Left lung (tissue), 10 donors: Measurements from ENCODE around the gene HSP90B1. TPM values are rescaled to one million over a fixed set of nuclear protein-coding genes. Genes with fewer than 3 reads are reported as not detected.

ENCODE experiments used
- ATAC-seq: fragments of 200-7000 bp; cut with Tn5 transposase; one replicate; pipeline ENCODE4 v1.9.1; 2020; ENCODE audit warnings: moderate library complexity
- DNase-seq, 4 donors: peaks; one replicate each; pipeline ENCODE4 v3.0.0-alpha.2; 2013 to 2020
- H3K27ac ChIP-seq, 2 donors: fragments of 200-600 bp; sonication (generic) in 1 of 2; one replicate each; pipeline versions ENCODE4 v1.5.0 to v1.8.0; 2020 to 2021
- H3K27me3 ChIP-seq, 2 donors: fragments of 200-600 bp; sonication (generic) in 1 of 2; one replicate each; pipeline versions ENCODE4 v1.5.0 to v1.8.0; 2020 to 2021
- H3K36me3 ChIP-seq, 2 donors: fragments of 200-600 bp; sonication (generic) in 1 of 2; one replicate each; pipeline versions ENCODE4 v1.5.0 to v1.8.0; 2020 to 2021
- H3K4me1 ChIP-seq, 2 donors: fragments of 200-600 bp; one replicate each; pipeline ENCODE4 v1.8.0; 2021
- H3K4me3 ChIP-seq, 2 donors: fragments of 200-600 bp; sonication (generic) in 1 of 2; one replicate each; pipeline versions ENCODE4 v1.5.0 to v1.8.0; 2020 to 2021; ENCODE audit warnings: mild to moderate bottlenecking in 1 of 2
- H3K9me3 ChIP-seq, 2 donors: fragments of 200-600 bp; sonication (generic) in 1 of 2; one replicate each; pipeline versions ENCODE4 v1.5.0 to v1.8.0; 2020 to 2021
- intact Hi-C, 2 donors: fragments of 100-400 bp; cut with DNase I; formaldehyde crosslinking; loops; one replicate each; pipeline versions ENCODE4 v1.11.2 to v1.14.2; 2022
- polyA plus RNA-seq, 6 donors: library from polyadenylated mRNA; unstranded; fragments of 120-200 nt; gene quantifications; one replicate each; pipeline ENCODE4 v1.2.1, GENCODE V29; 2013; ENCODE audit not compliant: insufficient read length in 6 of 6
- total RNA-seq, 2 donors: library from RNA; stranded (reverse); fragmentation: NEBNext Ultra II Directional; extraction: Animal tissue kit (Norgen Biotek cat#: 25700); gene quantifications; one replicate each; pipeline ENCODE4 v1.2.1, GENCODE V29; 2021
- TF ChIP-seq, protein P1 (sequence below), 2 donors: fragments of 200-600 bp; sonication (generic) in 1 of 2; IDR thresholded peaks; one replicate each; pipeline versions ENCODE4 v1.5.0 to v1.8.0; 2021; ENCODE audit warnings: antibody characterized with exemption in 2 of 2
- donor health status: DM: no; HTN: yes; CAD: no.
- donor health status: DM: no; HTN: no; CAD: no.

Gene HSP90B1
- total and polyA plus RNA-seq, 8 donors: 679 to 1,097 (median 761) TPM

DNA sequence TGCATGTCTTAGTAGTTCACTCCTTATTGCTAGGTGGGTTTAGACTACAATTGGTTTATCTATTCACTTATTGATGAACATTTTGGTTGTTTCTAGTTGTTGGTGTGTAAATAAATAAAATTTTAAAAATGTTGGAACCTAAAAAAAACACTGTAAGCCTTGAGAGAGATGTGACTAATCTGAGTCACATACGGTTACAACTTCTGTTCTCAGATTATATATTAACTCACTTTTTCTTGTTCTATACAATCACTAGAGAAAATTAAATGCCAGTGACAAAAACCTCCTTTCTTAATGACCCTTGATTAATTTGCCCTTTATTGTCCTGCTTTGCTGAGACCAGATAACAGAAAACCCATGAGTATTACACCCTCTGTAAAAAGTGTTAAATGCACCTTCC is 28.4 kb downstream of the HSP90B1 start:
- no peak for ATAC-seq
- peaks cover 0 to 23% of the 10 kb centered on the region in 2 donors for H3K4me1 ChIP-seq
- no peak overlapping the region for H3K4me3 ChIP-seq
- intact Hi-C loops: no loop called here
- no peak for DNase-seq
- no peaks in the 10 kb centered on the region for H3K9me3 ChIP-seq
- H3K27ac ChIP-seq: no peak overlapping the region
- peaks cover 0 to 8% of the 10 kb centered on the region in 2 donors for H3K36me3 ChIP-seq
- TF ChIP-seq, protein P1, sequence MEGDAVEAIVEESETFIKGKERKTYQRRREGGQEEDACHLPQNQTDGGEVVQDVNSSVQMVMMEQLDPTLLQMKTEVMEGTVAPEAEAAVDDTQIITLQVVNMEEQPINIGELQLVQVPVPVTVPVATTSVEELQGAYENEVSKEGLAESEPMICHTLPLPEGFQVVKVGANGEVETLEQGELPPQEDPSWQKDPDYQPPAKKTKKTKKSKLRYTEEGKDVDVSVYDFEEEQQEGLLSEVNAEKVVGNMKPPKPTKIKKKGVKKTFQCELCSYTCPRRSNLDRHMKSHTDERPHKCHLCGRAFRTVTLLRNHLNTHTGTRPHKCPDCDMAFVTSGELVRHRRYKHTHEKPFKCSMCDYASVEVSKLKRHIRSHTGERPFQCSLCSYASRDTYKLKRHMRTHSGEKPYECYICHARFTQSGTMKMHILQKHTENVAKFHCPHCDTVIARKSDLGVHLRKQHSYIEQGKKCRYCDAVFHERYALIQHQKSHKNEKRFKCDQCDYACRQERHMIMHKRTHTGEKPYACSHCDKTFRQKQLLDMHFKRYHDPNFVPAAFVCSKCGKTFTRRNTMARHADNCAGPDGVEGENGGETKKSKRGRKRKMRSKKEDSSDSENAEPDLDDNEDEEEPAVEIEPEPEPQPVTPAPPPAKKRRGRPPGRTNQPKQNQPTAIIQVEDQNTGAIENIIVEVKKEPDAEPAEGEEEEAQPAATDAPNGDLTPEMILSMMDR (IDR thresholded peaks at IDR 0.05): no peak
- no peaks in the 10 kb centered on the region for H3K27me3 ChIP-seq

DNA sequence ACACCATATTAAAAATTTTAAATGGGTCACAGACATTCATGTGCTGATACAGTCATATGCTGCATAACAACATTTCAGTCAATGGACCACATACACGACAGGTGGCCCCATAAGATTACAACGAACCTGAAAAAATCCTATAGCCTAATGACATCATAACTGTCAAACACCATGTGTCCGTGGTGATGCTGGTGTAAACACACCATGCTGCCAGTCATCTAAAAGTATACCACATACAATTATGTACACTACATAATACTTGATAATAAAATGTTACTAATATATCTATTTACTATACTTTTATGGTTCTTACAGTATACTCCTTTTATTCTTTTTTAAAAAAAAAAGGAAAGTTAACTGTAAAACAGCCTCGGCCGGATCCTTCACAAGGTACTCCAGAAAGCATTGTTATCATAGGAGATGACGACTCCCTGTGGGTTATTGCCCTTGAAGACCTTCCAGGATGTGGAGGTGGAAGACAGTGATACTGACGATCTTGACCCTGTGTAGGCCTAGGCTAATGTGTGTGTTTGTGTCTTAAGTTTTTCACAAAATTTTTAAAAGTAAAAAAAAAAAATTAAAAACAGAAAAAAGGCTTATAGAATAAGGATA is 30.5 kb downstream of the HSP90B1 start:
- H3K9me3 ChIP-seq: no peaks in the 10 kb centered on the region
- no peak for ATAC-seq
- DNase-seq: no peak
- TF ChIP-seq, protein P1 (IDR thresholded peaks at IDR 0.05): no peak
- no peaks in the 10 kb centered on the region for H3K27me3 ChIP-seq
- intact Hi-C loops: no loop called here
- H3K27ac ChIP-seq: no peak overlapping the region
- no peak overlapping the region for H3K4me3 ChIP-seq
- peaks cover 8 to 27% of the 10 kb centered on the region in 2 donors for H3K4me1 ChIP-seq
- no peaks in the 10 kb centered on the region for H3K36me3 ChIP-seq

DNA sequence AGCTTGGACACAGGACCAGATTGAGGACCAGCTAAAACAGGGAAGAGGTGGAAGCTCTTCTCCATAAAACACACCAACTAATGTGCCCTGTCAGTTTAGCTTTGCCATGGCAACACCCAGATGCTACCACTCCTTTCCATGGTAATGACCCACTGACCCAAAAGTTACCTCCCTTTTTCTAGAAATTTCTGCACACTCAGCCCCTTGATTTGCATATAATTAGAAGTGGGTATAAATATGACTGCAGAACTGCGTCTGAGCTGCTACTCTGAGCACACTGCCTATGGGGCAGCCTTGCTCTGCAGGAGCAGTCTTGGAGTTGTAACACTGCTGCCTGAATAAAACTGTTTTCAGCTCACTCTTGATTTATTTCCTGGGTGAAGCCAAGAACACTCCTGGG is 32.3 kb downstream of the HSP90B1 start:
- ATAC-seq: no peak
- Histone ChIP-seq H3K36me3 (no peaks in the 10 kb centered on the region), H3K4me3 (no peak overlapping the region), H3K9me3 (no peaks in the 10 kb centered on the region), H3K4me1 (peaks cover 8 to 31% of the 10 kb centered on the region in 2 donors), H3K27ac (no peak overlapping the region), H3K27me3 (no peaks in the 10 kb centered on the region)
- intact Hi-C loops: no loop called here
- TF ChIP-seq, protein P1 (IDR thresholded peaks at IDR 0.05): no peak
- no peak for DNase-seq

DNA sequence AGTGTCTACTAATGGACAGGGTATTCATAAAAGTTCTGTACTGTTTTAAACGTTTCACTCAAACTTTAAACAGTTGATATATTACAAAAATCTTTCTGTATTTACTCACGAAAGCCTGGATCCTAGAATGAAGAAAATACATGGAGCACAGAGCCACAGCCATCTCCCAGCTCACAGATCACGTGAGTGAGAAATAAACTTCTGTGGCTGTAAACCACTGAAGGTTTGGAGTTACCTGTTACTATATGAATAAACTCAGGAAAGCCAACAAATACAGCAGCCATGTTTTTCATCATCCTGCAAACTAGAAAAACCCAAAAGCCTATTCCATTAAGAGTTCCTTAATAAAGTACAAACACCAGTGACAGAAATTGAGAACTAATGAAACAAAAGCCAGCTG is 34.6 kb downstream of the HSP90B1 start:
- intact Hi-C loops: no loop called here
- peaks cover 8 to 53% of the 10 kb centered on the region in 2 donors for H3K4me1 ChIP-seq
- TF ChIP-seq, protein P1 (IDR thresholded peaks at IDR 0.05): no peak

DNA sequence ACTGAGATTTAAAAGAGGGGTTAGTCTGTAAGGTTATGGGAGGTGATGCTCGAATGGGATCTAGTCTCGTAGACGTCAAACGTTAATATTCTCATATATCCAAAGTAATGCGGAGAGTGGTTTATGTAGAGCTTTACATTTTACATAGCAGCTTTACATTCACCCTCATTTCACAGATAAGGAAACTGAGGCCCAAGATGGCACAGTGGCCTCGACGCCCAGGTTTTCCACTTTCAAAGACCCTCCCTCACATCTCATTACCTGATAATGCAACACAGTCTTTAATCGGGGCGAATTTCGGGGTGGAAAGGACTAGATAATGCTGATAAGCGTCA is 35.0 kb downstream of the HSP90B1 start:
- Histone ChIP-seq H3K4me3 (peak overlapping the region; percentile 86 to 96), H3K27me3 (no peaks in the 10 kb centered on the region), H3K27ac (peak overlapping the region; percentile 96 to 97), H3K9me3 (no peaks in the 10 kb centered on the region), H3K36me3 (no peaks in the 10 kb centered on the region), H3K4me1 (peaks cover 8 to 57% of the 10 kb centered on the region in 2 donors)
- no peak for DNase-seq
- intact Hi-C loops: no loop called here
- TF ChIP-seq, protein P1 (IDR thresholded peaks at IDR 0.05): no peak
- no peak for ATAC-seq

More for the DNA sequence above, 34.6 kb downstream of the HSP90B1 start:
- H3K36me3 ChIP-seq: no peaks in the 10 kb centered on the region
- peak overlapping the region; percentile 86 to 96 for H3K4me3 ChIP-seq
- no peaks in the 10 kb centered on the region for H3K27me3 ChIP-seq
- no peak for DNase-seq
- H3K27ac ChIP-seq: peak overlapping the region; percentile 96 to 97
- ATAC-seq: no peak
- H3K9me3 ChIP-seq: no peaks in the 10 kb centered on the region
